Kasumi-1 (cell line): ENCODE data around the gene ALPG.

Source experiments
- DNase-seq, 2 experiments: peaks; one replicate each; lab custom pipeline; 2025; lab: John Stamatoyannopoulos, UW

Gene ALPG

GRCh38 chr2:232457121-232458011 is 50.7 kb downstream of the ALPG start:
- DNase-seq: no peak

- DNase-seq: no peak
These were observed 51.5 kb downstream of the ALPG start for GRCh38 chr2:232458051-232458660.

GRCh38 chr2:232458661-232459418 is 52.2 kb downstream of the ALPG start:
- no peak for DNase-seq

DNA sequence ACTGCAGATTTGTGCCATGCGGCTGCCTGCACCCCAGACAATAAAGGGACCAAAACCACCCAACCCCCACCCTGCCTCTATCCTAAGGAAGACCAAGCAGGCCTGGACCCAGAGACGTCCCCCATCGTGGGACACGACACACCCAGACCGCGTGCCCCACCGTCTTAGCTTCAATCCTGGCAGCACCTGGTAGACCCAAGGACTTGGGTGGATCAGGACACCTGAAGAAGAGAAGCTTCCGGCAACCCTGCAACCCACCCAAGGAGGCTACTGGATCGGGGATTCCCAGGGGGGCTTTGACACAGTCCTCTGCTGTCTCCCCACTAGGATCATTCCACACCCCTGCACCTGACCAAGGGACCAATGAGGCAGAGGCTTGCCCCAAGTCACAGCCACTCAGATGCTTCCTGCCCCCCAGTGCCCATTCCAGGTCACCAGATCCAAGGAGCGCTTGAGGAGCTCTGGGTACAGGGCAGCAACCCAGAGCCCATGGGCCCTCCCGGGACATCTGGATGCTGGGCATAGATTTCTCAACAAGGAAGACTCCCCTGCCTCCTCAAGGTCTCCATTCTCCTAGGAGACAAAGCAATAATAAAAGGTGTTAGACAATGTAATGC is 52.9 kb downstream of the ALPG start:
- no peak for DNase-seq

- DNase-seq: no peak
These were observed 53.5 kb downstream of the ALPG start for GRCh38 chr2:232460171-232460570.
